ENCODE measurements around the gene TMEM244.

DNA sequence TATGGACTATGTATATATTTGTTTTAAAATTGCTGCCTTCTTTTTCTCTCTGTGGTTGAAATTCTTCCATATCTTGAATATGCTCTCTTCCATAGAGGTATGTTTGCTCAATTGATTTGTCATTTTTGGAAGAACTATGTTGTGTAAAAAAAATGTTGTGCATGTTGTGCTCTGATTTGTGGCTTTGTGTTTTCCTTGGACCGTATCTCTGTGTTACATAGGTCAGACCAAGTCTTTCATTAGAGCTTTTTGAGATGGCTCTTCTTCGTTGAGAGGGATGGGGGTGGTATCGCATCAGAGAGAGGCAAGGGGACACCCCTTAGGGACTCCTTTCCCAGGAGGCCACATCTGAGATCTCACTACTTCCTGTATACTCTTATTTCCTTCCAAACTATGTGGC lies 43.8 kb downstream of the TMEM244 start:
- TF ChIP-seq GATA2 (IDR thresholded peaks at IDR 0.05; ENCODE audit: low read depth, low read length) (no peak), GATA3 (IDR thresholded peaks at IDR 0.05; ENCODE audit: low read depth, low read length) (no peak)
